GOT3 (cell line): Measurements from ENCODE around the gene MANBA.

ENCODE experiments used
- DNase-seq: peaks from one replicate; lab custom pipeline; 2025; ENCODE audit warnings: mixed read lengths; lab: John Stamatoyannopoulos, UW

The MANBA gene

GRCh38 chr4:102760645-102761295 lies at the start of gene MANBA:
MANBA (minus strand) TSS chr4:102760968; CDS start chr4:102760894, 74 bp downstream.
- DNase-seq = peak; percentile 1

DNA sequence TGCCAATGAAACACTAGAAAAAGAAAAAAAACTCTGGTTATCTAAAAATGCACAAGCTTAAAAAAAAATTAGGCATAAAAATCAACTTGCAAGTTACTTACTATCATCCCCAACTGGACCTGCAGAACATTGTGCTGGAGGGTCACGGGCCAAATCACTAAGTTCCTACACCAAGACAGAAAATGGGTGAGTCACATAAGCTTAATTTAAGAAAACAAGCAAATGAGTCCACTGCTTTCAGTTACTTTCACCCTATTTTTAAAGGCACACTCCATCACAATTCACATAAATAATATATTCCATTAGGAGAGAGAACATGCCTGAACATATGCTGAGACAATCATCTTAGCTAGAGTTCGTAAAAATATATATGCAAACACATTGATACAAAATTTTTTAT lies 48.9 kb upstream of the MANBA start:
- no peak for DNase-seq

GRCh38 chr4:102809190-102809589 lies 48.4 kb upstream of the MANBA start:
- DNase-seq = no peak

GRCh38 chr4:102808009-102808408 lies 47.2 kb upstream of the MANBA start:
- no peak for DNase-seq

DNA sequence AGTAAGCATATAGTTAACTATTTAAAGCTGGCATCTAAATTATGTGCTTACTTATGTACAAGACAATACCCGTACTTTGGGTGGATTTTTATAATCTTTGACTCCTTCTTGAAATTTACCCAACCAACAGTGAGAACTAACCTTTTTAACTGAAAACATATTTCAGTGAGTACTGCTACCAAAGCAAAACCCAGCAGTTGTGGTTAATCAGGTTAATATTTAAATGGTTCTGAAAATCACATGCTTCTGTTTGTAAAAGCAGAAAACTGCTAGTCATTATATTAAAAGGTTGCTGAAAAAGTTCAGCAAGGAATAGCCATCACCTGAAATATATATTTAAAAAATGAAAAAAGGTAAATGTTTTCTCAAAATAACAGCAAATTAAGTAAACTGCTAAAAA lies 46.6 kb upstream of the MANBA start:
- DNase-seq = no peak

GRCh38 chr4:102799816-102800215 lies 39.0 kb upstream of the MANBA start:
- DNase-seq = no peak

DNA sequence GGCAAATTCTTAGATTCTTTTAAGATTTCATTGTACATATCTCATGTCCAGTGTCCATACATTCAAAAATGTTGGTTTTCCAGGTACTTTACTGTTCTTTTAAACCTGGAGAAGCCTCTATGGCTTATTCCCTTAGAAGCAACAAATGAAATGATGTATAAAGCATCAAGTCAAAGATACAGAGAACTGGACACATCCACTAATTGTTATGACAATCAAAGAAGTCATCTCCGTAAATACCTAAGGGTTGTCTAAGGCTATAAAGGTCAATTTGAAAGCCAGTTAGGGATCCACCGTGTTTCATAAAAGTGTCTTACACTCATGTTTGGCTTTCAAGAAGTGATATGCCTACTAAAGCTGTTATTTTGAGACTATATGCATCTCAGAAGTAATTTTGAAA lies 34.2 kb upstream of the MANBA start:
- no peak for DNase-seq

- no peak for DNase-seq
Observed at GRCh38 chr4:102792361-102792936, 31.7 kb upstream of the MANBA start.

DNA sequence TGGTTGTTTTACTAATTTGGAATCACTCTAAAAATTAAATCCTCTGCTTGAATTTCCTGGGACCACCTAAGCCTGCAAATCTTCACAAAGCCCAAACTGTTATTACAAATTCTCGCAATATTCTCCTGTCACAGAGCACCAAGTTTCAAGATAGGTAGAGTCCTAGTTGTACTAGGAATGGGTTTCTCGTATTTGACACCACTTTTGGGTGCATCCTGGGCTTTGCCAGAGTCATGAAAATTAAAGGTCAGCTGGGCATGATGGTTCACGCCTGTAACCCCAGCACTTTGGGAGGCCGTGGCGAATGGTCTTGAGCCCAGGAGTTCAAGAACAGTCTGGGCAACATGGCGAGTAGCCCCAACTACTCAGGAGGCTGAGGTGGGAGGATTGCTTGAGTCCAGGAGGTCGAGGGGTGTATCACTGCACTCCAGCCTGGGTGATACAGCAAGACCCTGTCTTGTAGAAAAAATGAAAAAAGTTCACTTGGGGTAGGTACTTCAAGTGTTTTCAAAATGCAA lies 30.6 kb upstream of the MANBA start:
- no peak for DNase-seq

DNA sequence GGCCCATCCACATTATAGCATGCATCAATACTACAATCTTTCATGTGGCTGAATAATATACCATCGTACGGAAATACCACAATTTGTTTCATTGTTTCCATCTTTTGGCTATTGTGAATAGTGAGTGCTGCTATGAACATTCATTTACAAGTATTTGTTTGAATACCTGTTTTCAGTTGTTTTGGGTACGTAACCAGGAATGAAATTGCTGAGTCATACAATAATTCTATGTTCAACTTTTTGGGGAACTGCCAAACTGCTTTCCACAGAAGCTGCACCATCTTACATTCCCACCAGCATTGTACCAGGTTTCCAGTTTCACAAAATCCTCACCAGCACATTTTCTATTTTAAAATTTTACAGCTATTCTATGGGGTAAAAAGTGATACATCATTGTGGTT lies 28.5 kb upstream of the MANBA start:
- DNase-seq = no peak

DNA sequence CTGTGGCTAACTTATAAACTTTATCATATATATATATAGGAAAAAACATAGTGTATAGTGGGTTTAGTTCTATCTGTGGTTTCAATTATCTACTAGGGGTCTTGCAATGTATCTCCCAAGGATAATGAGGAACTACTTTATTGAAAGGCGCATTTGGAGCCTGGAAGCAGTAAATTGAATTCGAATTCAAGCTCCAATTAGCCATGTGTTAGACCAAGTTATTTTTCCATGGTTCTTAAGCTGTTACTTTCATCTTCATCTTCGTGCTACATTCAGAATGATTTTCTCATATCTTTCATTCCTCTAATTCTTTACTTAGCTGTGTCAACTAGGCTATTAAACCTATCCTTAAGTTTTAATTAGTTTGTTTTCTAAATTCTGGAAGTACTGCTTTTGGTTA lies 27.2 kb upstream of the MANBA start:
- no peak for DNase-seq

GRCh38 chr4:102787096-102787881 lies 26.5 kb upstream of the MANBA start:
- no peak for DNase-seq

DNA sequence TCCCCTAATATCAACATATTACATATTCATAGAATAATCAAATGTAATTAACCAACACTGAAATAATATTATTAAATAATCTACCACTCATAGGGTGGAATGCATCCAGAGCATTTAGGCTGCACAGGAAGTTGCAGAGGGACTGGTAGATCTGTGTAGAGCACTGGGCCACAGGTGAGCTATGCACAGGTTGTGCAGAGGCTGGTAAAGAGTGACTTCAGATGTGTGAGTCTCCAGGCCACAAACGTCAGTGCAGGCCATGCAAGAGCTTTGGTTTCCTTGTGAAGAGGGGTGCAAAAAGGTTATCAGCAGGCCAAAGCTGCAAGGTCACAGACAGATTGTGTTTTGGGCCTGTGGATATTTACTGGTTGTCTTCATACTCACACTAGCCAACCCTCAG lies 25.5 kb upstream of the MANBA start:
- no peak for DNase-seq

DNA sequence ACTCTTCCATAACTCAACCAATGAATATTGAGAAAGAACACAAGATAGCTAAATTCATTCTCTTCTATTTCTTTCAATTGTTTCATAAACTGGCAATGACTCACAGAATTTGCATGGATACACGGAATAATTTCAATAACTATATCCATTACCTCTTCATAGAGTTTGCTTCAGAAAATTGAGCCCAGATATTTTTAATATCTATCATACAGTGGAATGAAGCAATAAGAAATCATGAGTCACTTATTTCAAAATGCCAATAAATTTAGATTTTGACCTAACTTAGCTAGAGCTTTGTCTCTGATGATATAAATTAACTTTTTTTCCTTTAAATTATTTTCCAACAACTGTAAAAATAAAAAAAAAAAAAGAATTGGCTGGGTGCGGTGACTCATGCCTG lies 22.2 kb upstream of the MANBA start:
- DNase-seq = no peak

DNA sequence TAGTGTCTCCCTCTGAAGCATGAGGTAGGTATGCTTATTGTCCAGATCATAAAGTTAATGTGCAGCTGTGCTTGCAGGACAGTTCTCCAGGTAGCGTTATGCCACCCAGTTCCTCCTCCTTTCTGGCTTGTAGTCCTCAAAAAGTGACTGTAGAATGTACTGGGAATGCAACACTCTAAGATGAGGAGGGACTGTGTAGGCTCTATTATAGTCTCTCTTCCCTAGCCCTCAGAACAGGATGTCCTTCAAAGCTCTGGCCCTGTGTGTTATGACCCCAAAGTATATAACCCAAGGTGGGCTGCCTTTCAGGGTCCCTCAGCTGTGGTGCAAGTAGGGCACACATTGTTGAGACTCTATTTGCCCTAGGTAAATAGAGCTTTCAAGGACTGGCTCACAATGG lies 20.8 kb upstream of the MANBA start:
- no peak for DNase-seq

DNA sequence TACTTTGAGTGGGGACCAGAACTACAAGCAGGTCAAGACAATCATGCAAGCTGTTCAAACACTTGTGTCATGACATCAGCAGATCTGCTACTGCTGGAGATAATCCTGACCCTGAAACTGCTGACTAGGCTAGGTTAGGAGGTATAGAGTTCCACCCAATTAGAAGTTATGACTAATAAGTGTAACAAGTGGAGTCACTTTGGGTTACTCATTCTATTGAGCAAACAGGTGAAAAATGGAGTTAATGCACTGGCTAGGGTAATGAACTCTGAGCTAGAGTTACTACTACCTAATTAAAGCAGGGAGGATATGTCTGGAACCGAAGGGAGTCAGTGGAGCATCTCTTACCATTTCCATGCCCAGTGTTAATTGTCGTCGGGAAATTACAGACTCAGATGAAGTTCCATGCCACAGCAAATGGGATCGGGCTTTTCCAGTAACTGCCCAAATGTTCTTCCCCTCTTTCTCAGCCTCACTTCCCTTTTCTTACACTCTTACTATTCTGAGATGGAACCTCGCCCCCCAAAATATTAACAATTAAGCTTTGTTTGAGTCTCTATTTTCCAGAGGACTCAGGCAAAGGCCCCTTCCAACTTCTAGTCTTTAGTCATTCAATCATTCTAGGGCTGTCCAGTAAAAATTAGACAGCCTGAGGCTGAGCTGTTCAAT lies 19.8 kb upstream of the MANBA start:
- DNase-seq = no peak

GRCh38 chr4:102779204-102779603 lies 18.4 kb upstream of the MANBA start:
- DNase-seq = no peak

DNA sequence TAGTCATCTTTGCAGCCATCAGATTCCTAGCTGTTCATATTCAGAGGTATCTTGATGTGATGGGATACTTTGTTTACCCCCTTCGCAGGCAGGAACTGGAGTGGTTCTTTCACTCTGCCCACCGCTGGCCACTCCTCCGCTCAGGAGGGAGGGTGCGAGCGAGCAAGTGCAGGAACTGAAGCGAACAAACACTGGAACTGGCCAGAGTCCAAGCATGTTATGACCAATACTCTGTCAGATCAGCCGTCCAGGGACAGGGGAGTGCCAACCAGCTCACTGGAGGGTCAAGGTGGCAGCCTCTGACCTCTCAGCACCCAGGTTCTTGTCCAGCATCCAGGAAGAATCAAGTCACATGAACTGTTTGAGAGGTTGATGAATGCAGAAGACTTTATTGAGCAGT lies 18.0 kb upstream of the MANBA start:
- DNase-seq = no peak

DNA sequence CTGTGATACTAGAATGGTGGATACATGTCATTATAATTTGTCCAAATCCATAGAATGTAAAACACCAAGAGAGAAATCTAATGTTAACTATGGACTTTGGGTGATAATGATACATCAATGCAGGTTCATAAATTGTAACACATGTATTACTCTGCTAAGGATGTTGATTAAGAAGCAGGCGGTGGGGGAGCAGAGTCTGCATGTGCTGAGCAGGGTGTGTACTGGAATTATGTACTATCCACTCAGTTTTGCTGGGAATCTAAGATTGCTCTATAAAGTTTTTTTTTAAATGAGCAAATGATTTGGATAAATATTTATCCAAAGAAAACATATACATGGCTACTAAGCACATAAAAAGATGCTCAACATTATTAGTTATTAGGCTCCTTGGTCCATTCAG lies 15.0 kb upstream of the MANBA start:
- DNase-seq = no peak

GRCh38 chr4:102774254-102774653 lies 13.5 kb upstream of the MANBA start:
- DNase-seq = no peak

GRCh38 chr4:102772738-102773340 lies 12.1 kb upstream of the MANBA start:
- DNase-seq = no peak

DNA sequence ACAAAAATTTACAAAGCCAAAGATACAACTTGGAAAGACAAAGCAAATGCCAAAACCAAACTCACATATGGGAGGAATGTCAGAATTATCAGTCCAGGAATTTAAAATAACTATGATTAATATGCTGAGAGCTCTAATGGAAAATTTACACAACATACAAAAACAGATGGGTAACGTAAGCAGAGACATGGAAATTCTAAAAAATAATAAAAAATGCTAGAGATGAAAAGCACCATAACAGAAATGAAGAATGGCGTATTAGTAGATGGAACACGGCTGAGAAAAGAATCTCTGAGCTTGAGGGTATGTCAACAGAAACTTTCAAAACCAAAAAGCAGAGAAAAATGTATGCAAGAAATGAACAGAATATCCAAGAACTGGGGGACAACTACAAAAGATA lies 4.1 kb upstream of the MANBA start:
- no peak for DNase-seq
